IMR-90 (cell line): Measurements from ENCODE around the gene SPATA33. TPM values are rescaled to one million over a fixed set of nuclear protein-coding genes. Genes with fewer than 3 reads are reported as not detected.

Experiments
- ATAC-seq: fragments of 200-7000 bp; cut with Tn5 transposase; 2 replicates; pipeline ENCODE4 v1.9.1; 2020; ENCODE audit warnings: low read depth, mild to moderate bottlenecking, moderate library complexity
- BruUV-seq: library from RNA; stranded (reverse); fragments of 400-500 nt; replicated peaks from 2 replicates; lab custom pipeline; 2021; lab: Mats Ljungman, UMichigan
- CTCF ChIA-PET: fragments of 300-600 bp; formaldehyde crosslinking; extraction: SDS; loops from one replicate; lab custom pipeline; 2021; ENCODE audit warnings: antibody characterized with exemption; lab: Yijun Ruan, JAX
- POLR2A ChIA-PET: fragments of 300-600 bp; sonication (Branson Sonifier 250); formaldehyde crosslinking; loops from one replicate; lab custom pipeline; 2022; ENCODE audit warnings: antibody characterized with exemption; ENCODE audit not compliant: unreplicated experiment; lab: Charles Lee
- DNase-seq: peaks from one replicate; pipeline ENCODE4 v3.0.0; 2013
- H2AFZ ChIP-seq: replicated peaks from 2 replicates; pipeline ENCODE3; 2013; ENCODE audit warnings: low read length, mild to moderate bottlenecking; ENCODE audit not compliant: poor library complexity
- H2AK5ac ChIP-seq: 2 replicates; pipeline ENCODE4 v1.6.1; 2013; ENCODE audit warnings: low read depth, low read length, inconsistent platforms
- H2AK9ac ChIP-seq: replicated peaks from 2 replicates; pipeline ENCODE3; 2013; ENCODE audit warnings: mild to moderate bottlenecking, low read depth, low read length, moderate library complexity; ENCODE audit not compliant: poor library complexity
- H2BK120ac ChIP-seq: 2 replicates; pipeline ENCODE4 v1.6.1; 2013; ENCODE audit warnings: low read depth, low read length, inconsistent platforms
- H2BK15ac ChIP-seq: 3 replicates; pipeline ENCODE4 v1.6.1; 2013; ENCODE audit warnings: low read depth, low read length, inconsistent platforms
- H2BK20ac ChIP-seq: 2 replicates; pipeline ENCODE4 v1.6.1; 2013; ENCODE audit warnings: low read depth, mild to moderate bottlenecking, inconsistent platforms, low read length, moderate library complexity
- H2BK5ac ChIP-seq: 2 replicates; pipeline ENCODE4 v1.6.1; 2013; ENCODE audit warnings: mild to moderate bottlenecking, low read depth, low read length, inconsistent platforms; ENCODE audit not compliant: poor library complexity, severe bottlenecking
- H3K14ac ChIP-seq: replicated peaks from 2 replicates; pipeline ENCODE4 v1.6.1; 2013; ENCODE audit warnings: low read depth, low read length, inconsistent platforms
- H3K18ac ChIP-seq: 2 replicates; pipeline ENCODE4 v1.6.1; 2013; ENCODE audit warnings: low read depth, low read length, control low read depth
- H3K23ac ChIP-seq: 2 replicates; pipeline ENCODE4 v1.6.1; 2013; ENCODE audit warnings: low read depth, low read length, inconsistent platforms
- H3K27ac ChIP-seq: 2 replicates; pipeline ENCODE4 v1.5.1; 2013; ENCODE audit warnings: mild to moderate bottlenecking, control low read depth, low read length; ENCODE audit not compliant: insufficient read depth
- H3K27me3 ChIP-seq: 2 replicates; pipeline ENCODE4 v1.6.1; 2013; ENCODE audit warnings: low read length; ENCODE audit not compliant: control insufficient read depth, insufficient read depth
- H3K36me3 ChIP-seq: 2 replicates; pipeline ENCODE4 v1.6.1; 2013; ENCODE audit warnings: low read length, mixed read lengths; ENCODE audit not compliant: control insufficient read depth, insufficient read depth
- H3K4ac ChIP-seq: 2 replicates; pipeline ENCODE4 v1.6.1; 2013; ENCODE audit warnings: low read depth, low read length, inconsistent platforms
- H3K4me1 ChIP-seq: 2 replicates; pipeline ENCODE4 v1.6.1; 2013; ENCODE audit warnings: low read length, mixed read lengths; ENCODE audit not compliant: control insufficient read depth, insufficient read depth
- H3K4me2 ChIP-seq: 2 replicates; pipeline ENCODE4 v1.6.1; 2013; ENCODE audit warnings: low read depth, mild to moderate bottlenecking, control low read depth, low read length, moderate library complexity
- H3K4me3 ChIP-seq: 2 replicates; pipeline ENCODE4 v1.5.1; 2013; ENCODE audit warnings: low read depth, mild to moderate bottlenecking, control low read depth, low read length, moderate library complexity; ENCODE audit not compliant: insufficient read depth
- H3K56ac ChIP-seq: 2 replicates; pipeline ENCODE4 v1.6.1; 2013; ENCODE audit warnings: low read length, inconsistent platforms; ENCODE audit not compliant: insufficient read depth; ENCODE audit errors: extremely low read depth
- H3K79me1 ChIP-seq, 2 experiments: 2 replicates each; pipeline ENCODE4 v1.6.1; 2013; ENCODE audit warnings: low read length in 2 of 2, inconsistent platforms in 1 of 2, low read depth in 1 of 2
- H3K9ac ChIP-seq: 2 replicates; pipeline ENCODE4 v1.6.1; 2013; ENCODE audit warnings: low read depth, low read length, control low read depth
- H3K9me1 ChIP-seq: 2 replicates; pipeline ENCODE4 v1.6.1; 2013; ENCODE audit warnings: low read length, inconsistent platforms; ENCODE audit not compliant: insufficient read depth
- H3K9me3 ChIP-seq: 2 replicates; pipeline ENCODE4 v1.6.1; 2013; ENCODE audit warnings: low read length; ENCODE audit not compliant: control insufficient read depth, insufficient read depth
- H4K20me1 ChIP-seq: 2 replicates; pipeline ENCODE4 v1.6.1; 2013; ENCODE audit warnings: low read length, inconsistent platforms; ENCODE audit not compliant: insufficient read depth
- H4K5ac ChIP-seq: 2 replicates; pipeline ENCODE4 v1.6.1; 2013; ENCODE audit warnings: mild to moderate bottlenecking, low read depth, low read length, control low read depth
- H4K8ac ChIP-seq, 2 experiments: 2 replicates each; pipeline ENCODE4 v1.6.1; 2013; ENCODE audit warnings: low read depth in 2 of 2, low read length in 2 of 2, control low read depth in 1 of 2, inconsistent platforms in 1 of 2
- H4K91ac ChIP-seq: 2 replicates; pipeline ENCODE4 v1.6.1; 2013; ENCODE audit warnings: low read depth, low read length, inconsistent platforms; ENCODE audit not compliant: insufficient read depth
- RAD21 ChIP-seq: IDR thresholded peaks from 2 replicates; pipeline ENCODE4 v1.6.1; 2012; ENCODE audit warnings: low read length, improper control_type of control experiment
- SMC3 ChIP-seq: fragments of 150-350 bp; IDR thresholded peaks from 2 replicates; pipeline ENCODE4 v1.6.1; 2016; ENCODE audit warnings: low read depth, mild to moderate bottlenecking, antibody characterized with exemption, low read length, moderate library complexity
- WGBS, 2 experiments: methylation state at CpG; one replicate each; pipeline versions ENCODE4 v1.1.5 to v1.1.7; 2013; ENCODE audit warnings: missing lambda C conversion rate in 2 of 2; ENCODE audit not compliant: insufficient read length in 1 of 2; ENCODE audit errors: extremely low coverage in 2 of 2; 5-methylcytosine and 5-hydroxymethylcytosine counted together
- dilution Hi-C: fragments of 300-500 bp; cut with HindIII; formaldehyde crosslinking; loops from one replicate; pipeline ENCODE4 v1.14.3; 2018; ENCODE audit warnings: low sequenced_read_pairs; ENCODE audit not compliant: unreplicated experiment
- in situ Hi-C: fragments of 300-500 bp; cut with MboI; formaldehyde crosslinking; loops from 3 replicates; pipeline ENCODE4 v1.14.3; 2019; ENCODE audit warnings: low sequenced_read_pairs, inconsistent platforms, mixed read lengths
- intact Hi-C: fragments of 100-400 bp; cut with micrococcal nuclease; formaldehyde crosslinking; loops from 2 replicates; pipeline ENCODE4 v1.10.0; 2022
- polyA plus RNA-seq, 3 experiments: library from polyadenylated mRNA; depleted of rRNA; stranded (reverse); fragments of >200 nt; gene quantifications; 2 replicates each; pipeline ENCODE4 v1.2.3, GENCODE V29; 2012; ENCODE audit warnings: low replicate concordance in 1 of 3
- total RNA-seq: library from RNA; depleted of rRNA; stranded (reverse); fragments of >200 nt; gene quantifications from 2 replicates; pipeline ENCODE4 v1.2.3, GENCODE V29; 2012
- TF ChIP-seq, protein P1 (sequence below): fragments of 150-350 bp; IDR thresholded peaks from 2 replicates; pipeline ENCODE4 v1.6.1; 2017; ENCODE audit warnings: mild to moderate bottlenecking, antibody characterized with exemption, low read length, low read depth
- TF ChIP-seq, protein P2 (sequence below): fragments of 150-350 bp; IDR thresholded peaks from 2 replicates; pipeline ENCODE4 v1.6.1; 2016; ENCODE audit warnings: low read depth, mild to moderate bottlenecking, low read length, moderate library complexity, borderline replicate concordance
- TF ChIP-seq, protein P3 (sequence below): conservative IDR thresholded peaks from 2 replicates; pipeline ENCODE4 v1.5.1; 2012; ENCODE audit warnings: mild to moderate bottlenecking, low read depth, low read length, improper control_type of control experiment

The SPATA33 gene
- total and polyA plus RNA-seq, 2 of the 4 experiments (the other 2 are of a cell fraction): 0.90 to 3.4 TPM

- no peak for DNase-seq
- H3K14ac ChIP-seq: no peak overlapping the region
- no peak overlapping the region for H2BK5ac ChIP-seq
- no peak overlapping the region for H3K4me2 ChIP-seq
- no peak overlapping the region for H4K91ac ChIP-seq
- H3K9me3 ChIP-seq: no peaks in the 10 kb centered on the region
- H4K5ac ChIP-seq: no peak overlapping the region
- no peak overlapping the region for H3K56ac ChIP-seq
- H3K4ac ChIP-seq: no peak overlapping the region
- no peak overlapping the region for H2BK120ac ChIP-seq
- POLR2A ChIA-PET: no interaction called here
- intact Hi-C loops: no loop called here
- no peak overlapping the region for H3K4me3 ChIP-seq
- in situ Hi-C loops: no loop called here
- H2BK20ac ChIP-seq: no peak overlapping the region
- H2AFZ ChIP-seq: peak overlapping the region; percentile 21
- H4K20me1 ChIP-seq: no peaks in the 10 kb centered on the region
- no peak overlapping the region for H3K23ac ChIP-seq
- peak; percentile 22; the same call in 1 of the 2 replicates for TF ChIP-seq RAD21
- TF ChIP-seq, protein P1, sequence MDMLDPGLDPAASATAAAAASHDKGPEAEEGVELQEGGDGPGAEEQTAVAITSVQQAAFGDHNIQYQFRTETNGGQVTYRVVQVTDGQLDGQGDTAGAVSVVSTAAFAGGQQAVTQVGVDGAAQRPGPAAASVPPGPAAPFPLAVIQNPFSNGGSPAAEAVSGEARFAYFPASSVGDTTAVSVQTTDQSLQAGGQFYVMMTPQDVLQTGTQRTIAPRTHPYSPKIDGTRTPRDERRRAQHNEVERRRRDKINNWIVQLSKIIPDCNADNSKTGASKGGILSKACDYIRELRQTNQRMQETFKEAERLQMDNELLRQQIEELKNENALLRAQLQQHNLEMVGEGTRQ: no peak
- TF ChIP-seq, protein P2, sequence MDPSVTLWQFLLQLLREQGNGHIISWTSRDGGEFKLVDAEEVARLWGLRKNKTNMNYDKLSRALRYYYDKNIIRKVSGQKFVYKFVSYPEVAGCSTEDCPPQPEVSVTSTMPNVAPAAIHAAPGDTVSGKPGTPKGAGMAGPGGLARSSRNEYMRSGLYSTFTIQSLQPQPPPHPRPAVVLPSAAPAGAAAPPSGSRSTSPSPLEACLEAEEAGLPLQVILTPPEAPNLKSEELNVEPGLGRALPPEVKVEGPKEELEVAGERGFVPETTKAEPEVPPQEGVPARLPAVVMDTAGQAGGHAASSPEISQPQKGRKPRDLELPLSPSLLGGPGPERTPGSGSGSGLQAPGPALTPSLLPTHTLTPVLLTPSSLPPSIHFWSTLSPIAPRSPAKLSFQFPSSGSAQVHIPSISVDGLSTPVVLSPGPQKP: no peak
- peak; percentile 35 for TF ChIP-seq SMC3
- TF ChIP-seq, protein P3, sequence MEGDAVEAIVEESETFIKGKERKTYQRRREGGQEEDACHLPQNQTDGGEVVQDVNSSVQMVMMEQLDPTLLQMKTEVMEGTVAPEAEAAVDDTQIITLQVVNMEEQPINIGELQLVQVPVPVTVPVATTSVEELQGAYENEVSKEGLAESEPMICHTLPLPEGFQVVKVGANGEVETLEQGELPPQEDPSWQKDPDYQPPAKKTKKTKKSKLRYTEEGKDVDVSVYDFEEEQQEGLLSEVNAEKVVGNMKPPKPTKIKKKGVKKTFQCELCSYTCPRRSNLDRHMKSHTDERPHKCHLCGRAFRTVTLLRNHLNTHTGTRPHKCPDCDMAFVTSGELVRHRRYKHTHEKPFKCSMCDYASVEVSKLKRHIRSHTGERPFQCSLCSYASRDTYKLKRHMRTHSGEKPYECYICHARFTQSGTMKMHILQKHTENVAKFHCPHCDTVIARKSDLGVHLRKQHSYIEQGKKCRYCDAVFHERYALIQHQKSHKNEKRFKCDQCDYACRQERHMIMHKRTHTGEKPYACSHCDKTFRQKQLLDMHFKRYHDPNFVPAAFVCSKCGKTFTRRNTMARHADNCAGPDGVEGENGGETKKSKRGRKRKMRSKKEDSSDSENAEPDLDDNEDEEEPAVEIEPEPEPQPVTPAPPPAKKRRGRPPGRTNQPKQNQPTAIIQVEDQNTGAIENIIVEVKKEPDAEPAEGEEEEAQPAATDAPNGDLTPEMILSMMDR: peak; percentile 51
- BruUV-seq: no TSS peak
- H3K4me1 ChIP-seq: peaks cover 2% of the 10 kb centered on the region; the same call in 1 of the 2 replicates
- no peak overlapping the region for H2AK9ac ChIP-seq
- H4K8ac ChIP-seq: no peak overlapping the region
- 80% methylated on average over 6 of the region's 17 CpGs; no CpG with 5 or more reads in 1 of the 2 experiments for WGBS, 2 experiments
- no peak overlapping the region for H2BK15ac ChIP-seq
- H3K79me1 ChIP-seq: no peaks in the 10 kb centered on the region
- H2AK5ac ChIP-seq: no peak overlapping the region
- dilution Hi-C loops: no loop called here
- H3K9me1 ChIP-seq: no peaks in the 10 kb centered on the region
- no peak overlapping the region for H3K9ac ChIP-seq
- H3K27me3 ChIP-seq: peaks cover 5% of the 10 kb centered on the region; the same call in 1 of the 2 replicates
- CTCF ChIA-PET: interaction anchor here (0.7 to 0.8 kb wide), 2 partner anchors 18 to 20 kb away, joined by 3 read pairs; no protein-coding TSS in a partner anchor
- ATAC-seq: peak; percentile 41; the same call in 1 of the 2 replicates
- no peak overlapping the region for H3K27ac ChIP-seq
- no peak overlapping the region for H3K18ac ChIP-seq
- H3K36me3 ChIP-seq: no peaks in the 10 kb centered on the region
These were observed 42.0 kb upstream of the SPATA33 start for GRCh38 chr16:89615596-89616090.
